ENCODE measurements around the gene WDR26.

Gene WDR26

GRCh38 chr1:224435999-224436398 is 1.4 kb upstream of the WDR26 start:
- TF ChIP-seq TCF4 (CRISPR knock-in tag; IDR thresholded peaks at IDR 0.05; ENCODE audit: borderline replicate concordance) (no peak), CSRNP3 (CRISPR knock-in tag; IDR thresholded peaks at IDR 0.05) (no peak), ESRRG (CRISPR knock-in tag; IDR thresholded peaks at IDR 0.05) (no peak), GLIS3 (CRISPR knock-in tag; IDR thresholded peaks at IDR 0.05) (no peak), PPARA (CRISPR knock-in tag; IDR thresholded peaks at IDR 0.05; ENCODE audit: borderline replicate concordance) (no peak)
- ATAC-seq: no peak

DNA sequence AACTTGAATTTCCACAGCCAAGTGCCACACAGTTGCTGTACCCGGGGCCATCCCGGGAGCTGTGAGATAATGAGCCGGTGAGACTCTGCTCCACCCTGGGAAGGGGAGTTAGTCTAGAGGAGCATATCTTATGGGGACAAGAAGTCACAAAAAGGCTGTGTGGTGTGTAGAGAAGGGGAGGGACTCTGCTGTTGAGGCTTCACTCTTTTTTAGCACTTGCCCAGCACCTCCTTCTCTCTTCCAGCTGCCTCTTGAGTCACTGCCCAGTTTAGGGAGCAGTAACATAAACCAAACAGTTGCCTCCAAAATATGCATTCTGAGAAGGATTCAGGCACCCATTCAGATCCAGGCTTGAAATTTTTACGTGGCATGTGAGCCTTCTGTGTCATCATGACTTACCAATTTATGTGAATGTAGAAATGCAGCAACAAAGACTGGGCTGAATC is 744 bp upstream of the WDR26 start:
- ATAC-seq: peak; percentile 48
- TF ChIP-seq CSDC2 (CRISPR knock-in tag; IDR thresholded peaks at IDR 0.05): no peak
- TF ChIP-seq, protein P1, sequence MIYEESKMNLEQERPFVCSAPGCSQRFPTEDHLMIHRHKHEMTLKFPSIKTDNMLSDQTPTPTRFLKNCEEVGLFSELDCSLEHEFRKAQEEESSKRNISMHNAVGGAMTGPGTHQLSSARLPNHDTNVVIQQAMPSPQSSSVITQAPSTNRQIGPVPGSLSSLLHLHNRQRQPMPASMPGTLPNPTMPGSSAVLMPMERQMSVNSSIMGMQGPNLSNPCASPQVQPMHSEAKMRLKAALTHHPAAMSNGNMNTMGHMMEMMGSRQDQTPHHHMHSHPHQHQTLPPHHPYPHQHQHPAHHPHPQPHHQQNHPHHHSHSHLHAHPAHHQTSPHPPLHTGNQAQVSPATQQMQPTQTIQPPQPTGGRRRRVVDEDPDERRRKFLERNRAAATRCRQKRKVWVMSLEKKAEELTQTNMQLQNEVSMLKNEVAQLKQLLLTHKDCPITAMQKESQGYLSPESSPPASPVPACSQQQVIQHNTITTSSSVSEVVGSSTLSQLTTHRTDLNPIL (CRISPR knock-in tag; IDR thresholded peaks at IDR 0.05; ENCODE audit: low read depth): no peak
- no peak for TF ChIP-seq ZNF70 (CRISPR knock-in tag; IDR thresholded peaks at IDR 0.05)
- TF ChIP-seq ZC3H10 (CRISPR knock-in tag; IDR thresholded peaks at IDR 0.05): no peak
- TF ChIP-seq OSR1 (CRISPR knock-in tag; IDR thresholded peaks at IDR 0.05): no peak
- TF ChIP-seq ZFP30 (CRISPR knock-in tag; IDR thresholded peaks at IDR 0.05): no peak
- TF ChIP-seq GLIS3 (CRISPR knock-in tag; IDR thresholded peaks at IDR 0.05): no peak
- no peak for TF ChIP-seq CSRNP3 (CRISPR knock-in tag; IDR thresholded peaks at IDR 0.05)
- TF ChIP-seq ZNF8 (CRISPR knock-in tag; IDR thresholded peaks at IDR 0.05): no peak
- TF ChIP-seq POU6F1 (CRISPR knock-in tag; IDR thresholded peaks at IDR 0.05; ENCODE audit: borderline replicate concordance, low read depth): no peak
- no peak for TF ChIP-seq ZFP3 (CRISPR knock-in tag; IDR thresholded peaks at IDR 0.05)
- TF ChIP-seq ZNF565 (CRISPR knock-in tag; conservative IDR thresholded peaks at IDR 0.05; ENCODE audit: low read depth): no peak

GRCh38 chr1:224433701-224434672 is 610 bp downstream of the WDR26 start:
- no peak for TF ChIP-seq GLIS3 (CRISPR knock-in tag; IDR thresholded peaks at IDR 0.05)
- no peak for TF ChIP-seq OSR1 (CRISPR knock-in tag; IDR thresholded peaks at IDR 0.05)
- ATAC-seq: peak; percentile 4

- peak; percentile 1 for ATAC-seq
- TF ChIP-seq ZNF565 (CRISPR knock-in tag; conservative IDR thresholded peaks at IDR 0.05; ENCODE audit: low read depth) (no peak), ESRRG (CRISPR knock-in tag; IDR thresholded peaks at IDR 0.05) (no peak), TOX (CRISPR knock-in tag; IDR thresholded peaks at IDR 0.05; ENCODE audit: borderline replicate concordance) (no peak), CSRNP3 (CRISPR knock-in tag; IDR thresholded peaks at IDR 0.05) (no peak), RARB (CRISPR knock-in tag; IDR thresholded peaks at IDR 0.05) (no peak), TCF4 (CRISPR knock-in tag; IDR thresholded peaks at IDR 0.05; ENCODE audit: borderline replicate concordance) (no peak), PPARA (CRISPR knock-in tag; IDR thresholded peaks at IDR 0.05; ENCODE audit: borderline replicate concordance) (no peak), GLIS3 (CRISPR knock-in tag; IDR thresholded peaks at IDR 0.05) (no peak), ZFP30 (CRISPR knock-in tag; IDR thresholded peaks at IDR 0.05) (no peak), ISL1 (CRISPR knock-in tag; IDR thresholded peaks at IDR 0.05) (no peak), BACH2 (CRISPR knock-in tag; IDR thresholded peaks at IDR 0.05; ENCODE audit: borderline replicate concordance) (no peak), ZNF70 (CRISPR knock-in tag; IDR thresholded peaks at IDR 0.05) (no peak)
- TF ChIP-seq, protein P1 (CRISPR knock-in tag; IDR thresholded peaks at IDR 0.05; ENCODE audit: low read depth): no peak
- TF ChIP-seq, protein P2, sequence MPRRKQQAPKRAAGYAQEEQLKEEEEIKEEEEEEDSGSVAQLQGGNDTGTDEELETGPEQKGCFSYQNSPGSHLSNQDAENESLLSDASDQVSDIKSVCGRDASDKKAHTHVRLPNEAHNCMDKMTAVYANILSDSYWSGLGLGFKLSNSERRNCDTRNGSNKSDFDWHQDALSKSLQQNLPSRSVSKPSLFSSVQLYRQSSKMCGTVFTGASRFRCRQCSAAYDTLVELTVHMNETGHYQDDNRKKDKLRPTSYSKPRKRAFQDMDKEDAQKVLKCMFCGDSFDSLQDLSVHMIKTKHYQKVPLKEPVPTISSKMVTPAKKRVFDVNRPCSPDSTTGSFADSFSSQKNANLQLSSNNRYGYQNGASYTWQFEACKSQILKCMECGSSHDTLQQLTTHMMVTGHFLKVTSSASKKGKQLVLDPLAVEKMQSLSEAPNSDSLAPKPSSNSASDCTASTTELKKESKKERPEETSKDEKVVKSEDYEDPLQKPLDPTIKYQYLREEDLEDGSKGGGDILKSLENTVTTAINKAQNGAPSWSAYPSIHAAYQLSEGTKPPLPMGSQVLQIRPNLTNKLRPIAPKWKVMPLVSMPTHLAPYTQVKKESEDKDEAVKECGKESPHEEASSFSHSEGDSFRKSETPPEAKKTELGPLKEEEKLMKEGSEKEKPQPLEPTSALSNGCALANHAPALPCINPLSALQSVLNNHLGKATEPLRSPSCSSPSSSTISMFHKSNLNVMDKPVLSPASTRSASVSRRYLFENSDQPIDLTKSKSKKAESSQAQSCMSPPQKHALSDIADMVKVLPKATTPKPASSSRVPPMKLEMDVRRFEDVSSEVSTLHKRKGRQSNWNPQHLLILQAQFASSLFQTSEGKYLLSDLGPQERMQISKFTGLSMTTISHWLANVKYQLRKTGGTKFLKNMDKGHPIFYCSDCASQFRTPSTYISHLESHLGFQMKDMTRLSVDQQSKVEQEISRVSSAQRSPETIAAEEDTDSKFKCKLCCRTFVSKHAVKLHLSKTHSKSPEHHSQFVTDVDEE (CRISPR knock-in tag; IDR thresholded peaks at IDR 0.05): no peak
Observed at GRCh38 chr1:224433041-224433691, 1.4 kb downstream of the WDR26 start.

All from SK-N-SH treated with all-trans-retinoic acid at 6 μM for 48 hours (cell line).